Measurements from ENCODE around the gene RPS27.
A peak's percentile ranks its signal among the peaks of the same experiment; 100 is the strongest.

Gene RPS27

GRCh38 chr1:153954826-153955225 lies 35.7 kb upstream of the RPS27 start:
- in situ Hi-C loops (cut with HindIII; ENCODE audit: low sequenced_read_pairs): no loop called here
- no peak for TF ChIP-seq CTCF (IDR thresholded peaks at IDR 0.05; ENCODE audit: low read depth, low read length, missing control alignments)
- H3K4me3 ChIP-seq (ENCODE audit: low read depth, low read length): no peak overlapping the region
- DNase-seq (ENCODE audit: low read depth): no peak

GRCh38 chr1:153956997-153957715 lies 33.4 kb upstream of the RPS27 start:
- TF ChIP-seq CTCF (IDR thresholded peaks at IDR 0.05; ENCODE audit: low read depth, low read length, missing control alignments): no peak
- no peak for DNase-seq (ENCODE audit: low read depth)
- in situ Hi-C loops (cut with HindIII; ENCODE audit: low sequenced_read_pairs): no loop called here
- peak overlapping the region; percentile 94 for H3K4me3 ChIP-seq (ENCODE audit: low read depth, low read length)

- in situ Hi-C loops (cut with HindIII; ENCODE audit: low sequenced_read_pairs): no loop called here
- TF ChIP-seq CTCF (IDR thresholded peaks at IDR 0.05; ENCODE audit: low read depth, low read length, missing control alignments): no peak
- DNase-seq (ENCODE audit: low read depth): no peak
- peak overlapping the region; percentile 94 for H3K4me3 ChIP-seq (ENCODE audit: low read depth, low read length)
These were observed 32.8 kb upstream of the RPS27 start for GRCh38 chr1:153957744-153958110.

GRCh38 chr1:153958111-153958960 lies 32.2 kb upstream of the RPS27 start, which contains the start of gene CRTC2:
Gene CRTC2 (minus strand): TSS chr1:153958612. CDS start chr1:153958497, 115 bp downstream.
- DNase-seq (ENCODE audit: low read depth): peak; percentile 97
- in situ Hi-C loops (cut with HindIII; ENCODE audit: low sequenced_read_pairs): no loop called here
- H3K4me3 ChIP-seq (ENCODE audit: low read depth, low read length): peak within 1 kb of the TSS; percentile 94
- TF ChIP-seq CTCF (IDR thresholded peaks at IDR 0.05; ENCODE audit: low read depth, low read length, missing control alignments): peak; percentile 4

GRCh38 chr1:153958961-153959260 lies 31.7 kb upstream of the RPS27 start:
- no peak for TF ChIP-seq CTCF (IDR thresholded peaks at IDR 0.05; ENCODE audit: low read depth, low read length, missing control alignments)
- in situ Hi-C loops (cut with HindIII; ENCODE audit: low sequenced_read_pairs): no loop called here
- H3K4me3 ChIP-seq (ENCODE audit: low read depth, low read length): peak overlapping the region; percentile 94
- DNase-seq (ENCODE audit: low read depth): no peak

- TF ChIP-seq CTCF (IDR thresholded peaks at IDR 0.05; ENCODE audit: low read depth, low read length, missing control alignments): no peak
- no peak for DNase-seq (ENCODE audit: low read depth)
- in situ Hi-C loops (cut with HindIII; ENCODE audit: low sequenced_read_pairs): no loop called here
- H3K4me3 ChIP-seq (ENCODE audit: low read depth, low read length): no peak overlapping the region
These were observed 31.1 kb upstream of the RPS27 start for GRCh38 chr1:153959454-153959853.
